Gastroesophageal sphincter (tissue), 3 donors: ENCODE results near the gene CTSE.

Experiments used
- POLR2A ChIP-seq, 2 donors: fragments of 450-650 bp; IDR thresholded peaks; one replicate each; pipeline ENCODE4 v1.6.1; 2017; ENCODE audit warnings: antibody characterized with exemption in 2 of 2, mild to moderate bottlenecking in 2 of 2, moderate library complexity in 1 of 2
- TF ChIP-seq, protein P1 (sequence below), 4 experiments: fragments of 200-600 bp in 2 of 4; fragments of 450-650 bp in 2 of 4; sonication (generic) in 1 of 4; IDR thresholded peaks; one replicate each; pipeline ENCODE4 v1.5.1; 2017 to 2019; ENCODE audit warnings: antibody characterized with exemption in 4 of 4, mild to moderate bottlenecking in 2 of 4, moderate library complexity in 2 of 4

GRCh38 chr1:205970486-205970885 lies 53.2 kb downstream of the CTSE start:
- no peak for TF ChIP-seq POLR2A (IDR thresholded peaks at IDR 0.05)
- TF ChIP-seq, protein P1, sequence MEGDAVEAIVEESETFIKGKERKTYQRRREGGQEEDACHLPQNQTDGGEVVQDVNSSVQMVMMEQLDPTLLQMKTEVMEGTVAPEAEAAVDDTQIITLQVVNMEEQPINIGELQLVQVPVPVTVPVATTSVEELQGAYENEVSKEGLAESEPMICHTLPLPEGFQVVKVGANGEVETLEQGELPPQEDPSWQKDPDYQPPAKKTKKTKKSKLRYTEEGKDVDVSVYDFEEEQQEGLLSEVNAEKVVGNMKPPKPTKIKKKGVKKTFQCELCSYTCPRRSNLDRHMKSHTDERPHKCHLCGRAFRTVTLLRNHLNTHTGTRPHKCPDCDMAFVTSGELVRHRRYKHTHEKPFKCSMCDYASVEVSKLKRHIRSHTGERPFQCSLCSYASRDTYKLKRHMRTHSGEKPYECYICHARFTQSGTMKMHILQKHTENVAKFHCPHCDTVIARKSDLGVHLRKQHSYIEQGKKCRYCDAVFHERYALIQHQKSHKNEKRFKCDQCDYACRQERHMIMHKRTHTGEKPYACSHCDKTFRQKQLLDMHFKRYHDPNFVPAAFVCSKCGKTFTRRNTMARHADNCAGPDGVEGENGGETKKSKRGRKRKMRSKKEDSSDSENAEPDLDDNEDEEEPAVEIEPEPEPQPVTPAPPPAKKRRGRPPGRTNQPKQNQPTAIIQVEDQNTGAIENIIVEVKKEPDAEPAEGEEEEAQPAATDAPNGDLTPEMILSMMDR (IDR thresholded peaks at IDR 0.05), result no peak
